ENCODE measurements around the gene FOXP2. TPM values are rescaled to one million over a fixed set of nuclear protein-coding genes. Genes with fewer than 3 reads are reported as not detected.

FOXP2 gene
- total and polyA plus RNA-seq, 10 of the 15 experiments (the other 5 are each of a cell fraction or from before 2014, with no cell fraction given), result 0.99 to 2.5 (median 1.8) TPM

GRCh38 chr7:114417290-114417689 lies 2.7 kb downstream of the FOXP2 start (continued):
- TF ChIP-seq POLR2AphosphoS2 (IDR thresholded peaks at IDR 0.05; ENCODE audit: low read depth, low read length) (no peak), PML (IDR thresholded peaks at IDR 0.05; ENCODE audit: low read length) (no peak), IRF5 (IDR thresholded peaks at IDR 0.05; ENCODE audit: borderline replicate concordance) (no peak), ZBTB4 (CRISPR knock-in tag; IDR thresholded peaks at IDR 0.05) (no peak), ETV6 (conservative IDR thresholded peaks at IDR 0.05 in 1 of 2, IDR thresholded peaks at IDR 0.05 in 1 of 2; ENCODE audit: borderline replicate concordance in 1 of 2, low read depth in 1 of 2) (no peak), RELB (IDR thresholded peaks at IDR 0.05; ENCODE audit: low read depth) (no peak), MEF2B (IDR thresholded peaks at IDR 0.05; ENCODE audit: partially characterized antibody, poor library complexity, severe bottlenecking) (no peak)

Measured in GM12878 (cell line).